DOHH2 (cell line): Measurements from ENCODE around the gene GRIA1.

Experiments used
- EZH2phosphoT487 ChIP-seq: fragments of 200-600 bp; sonication (generic); IDR thresholded peaks from 2 replicates; pipeline ENCODE4 v1.6.1; 2017; ENCODE audit warnings: borderline replicate concordance, mild to moderate bottlenecking, antibody characterized with exemption, low read length, moderate library complexity, mixed read lengths
- TF ChIP-seq, protein P1 (sequence below): fragments of 200-600 bp; sonication (generic); IDR thresholded peaks from one replicate; pipeline ENCODE4 v1.5.1; 2014; ENCODE audit warnings: antibody characterized with exemption, mild to moderate bottlenecking, low read depth, low read length; ENCODE audit not compliant: poor library complexity, severe bottlenecking

DNA sequence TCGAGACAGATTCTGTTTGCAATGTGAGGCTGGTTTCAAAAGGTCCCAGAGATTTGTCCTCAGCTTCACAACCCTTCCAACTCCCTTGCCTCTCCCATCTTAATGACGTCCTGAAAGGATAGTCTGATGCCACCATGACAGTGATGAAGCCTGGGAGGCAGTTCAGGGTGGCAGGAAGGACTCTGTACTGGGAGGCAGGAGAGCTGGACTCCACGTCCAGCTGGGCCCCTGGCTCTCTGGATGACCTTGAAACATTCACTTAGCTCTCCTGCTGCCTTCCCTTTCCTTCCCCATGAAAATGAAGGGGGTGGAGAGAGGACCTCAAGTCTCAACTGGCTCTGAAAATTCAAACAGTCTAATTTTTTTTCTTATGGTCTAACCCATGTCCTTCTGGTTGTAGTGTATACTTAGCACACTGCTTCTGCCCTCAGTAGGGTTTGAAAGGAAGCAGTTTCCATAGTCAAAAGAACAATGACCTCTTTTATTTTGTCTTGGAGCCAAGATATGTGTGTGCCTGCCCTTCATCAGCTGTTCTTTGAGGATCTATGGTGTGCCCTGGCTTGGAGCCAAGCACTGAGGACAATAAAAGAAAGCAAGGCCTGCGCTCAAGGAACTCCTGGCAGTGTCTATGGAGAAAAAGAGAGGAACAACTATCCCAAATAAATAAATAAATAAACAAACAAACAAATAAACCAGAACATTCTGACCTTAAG lies 188.3 kb downstream of the GRIA1 start:
- TF ChIP-seq, protein P1, sequence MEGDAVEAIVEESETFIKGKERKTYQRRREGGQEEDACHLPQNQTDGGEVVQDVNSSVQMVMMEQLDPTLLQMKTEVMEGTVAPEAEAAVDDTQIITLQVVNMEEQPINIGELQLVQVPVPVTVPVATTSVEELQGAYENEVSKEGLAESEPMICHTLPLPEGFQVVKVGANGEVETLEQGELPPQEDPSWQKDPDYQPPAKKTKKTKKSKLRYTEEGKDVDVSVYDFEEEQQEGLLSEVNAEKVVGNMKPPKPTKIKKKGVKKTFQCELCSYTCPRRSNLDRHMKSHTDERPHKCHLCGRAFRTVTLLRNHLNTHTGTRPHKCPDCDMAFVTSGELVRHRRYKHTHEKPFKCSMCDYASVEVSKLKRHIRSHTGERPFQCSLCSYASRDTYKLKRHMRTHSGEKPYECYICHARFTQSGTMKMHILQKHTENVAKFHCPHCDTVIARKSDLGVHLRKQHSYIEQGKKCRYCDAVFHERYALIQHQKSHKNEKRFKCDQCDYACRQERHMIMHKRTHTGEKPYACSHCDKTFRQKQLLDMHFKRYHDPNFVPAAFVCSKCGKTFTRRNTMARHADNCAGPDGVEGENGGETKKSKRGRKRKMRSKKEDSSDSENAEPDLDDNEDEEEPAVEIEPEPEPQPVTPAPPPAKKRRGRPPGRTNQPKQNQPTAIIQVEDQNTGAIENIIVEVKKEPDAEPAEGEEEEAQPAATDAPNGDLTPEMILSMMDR, result no peak
- no peak for TF ChIP-seq EZH2phosphoT487
